GM12878 (cell line): Measurements from ENCODE around the gene USP12. TPM values are rescaled to one million over a fixed set of nuclear protein-coding genes. Genes with fewer than 3 reads are reported as not detected.

Source experiments
- ATAC-seq: fragments of 200-7000 bp; cut with Tn5 transposase; 3 replicates; pipeline ENCODE4 v1.9.1; 2020; ENCODE audit warnings: mild to moderate bottlenecking, moderate library complexity
- BruUV-seq: library from RNA; stranded (reverse); fragments of 400-500 nt; replicated peaks from 2 replicates; lab custom pipeline; 2021; lab: Mats Ljungman, UMichigan
- CTCF ChIA-PET: fragments of 300-600 bp; sonication (Branson Sonifier 250); formaldehyde crosslinking; extraction: SDS; loops from one replicate; lab custom pipeline; 2021; ENCODE audit warnings: inconsistent platforms; lab: Yijun Ruan, JAX
- POLR2A ChIA-PET: fragments of 350-600 bp; formaldehyde crosslinking; extraction: SDS; loops from one replicate; lab custom pipeline; 2021; ENCODE audit warnings: inconsistent platforms; lab: Charles Lee
- RAD21 ChIA-PET: fragments of 300-600 bp; sonication (Branson Sonifier 250); formaldehyde crosslinking; loops from one replicate; lab custom pipeline; 2023; ENCODE audit warnings: antibody characterized with exemption; ENCODE audit not compliant: unreplicated experiment; lab: Charles Lee
- SMC1A ChIA-PET: fragments of 300-600 bp; sonication (Branson Sonifier 250); formaldehyde crosslinking; loops from one replicate; lab custom pipeline; 2023; ENCODE audit not compliant: unreplicated experiment, uncharacterized antibody; lab: Charles Lee
- DNase-seq: peaks from one replicate; pipeline ENCODE4 v3.0.0-alpha.2; 2011; ENCODE audit warnings: low read depth, low spot score
- FAIRE-seq: peaks from 3 replicates; lab custom pipeline; 2011; peaks lifted over from hg19 to GRCh38; lab: Jason Lieb, UNC
- H2AFZ ChIP-seq: 2 replicates; pipeline ENCODE4 v1.6.0; 2011; ENCODE audit warnings: low read depth, low read length, control low read depth; ENCODE audit not compliant: control insufficient read depth
- H3K27ac ChIP-seq: 2 replicates; pipeline ENCODE4 v1.5.1; 2011; ENCODE audit warnings: control low read depth; ENCODE audit not compliant: control insufficient read depth, insufficient read depth
- H3K27me3 ChIP-seq, 2 experiments: replicated peaks in 1 of 2; 2 replicates each; pipeline versions ENCODE4 v1.6.0 to v1.6.1; 2011; ENCODE audit warnings: low read length in 1 of 2; ENCODE audit not compliant: control insufficient read depth in 2 of 2, insufficient read depth in 2 of 2
- H3K36me3 ChIP-seq, 2 experiments: 2 replicates each; pipeline ENCODE4 v1.5.1; 2011; ENCODE audit warnings: low read length in 1 of 2; ENCODE audit not compliant: control insufficient read depth in 2 of 2, insufficient read depth in 2 of 2
- H3K4me1 ChIP-seq: 2 replicates; pipeline ENCODE4 v1.6.1; 2011; ENCODE audit warnings: mild to moderate bottlenecking, low read length, moderate library complexity, mixed read lengths; ENCODE audit not compliant: control insufficient read depth, insufficient read depth
- H3K4me2 ChIP-seq: 2 replicates; pipeline ENCODE4 v1.6.0; 2011; ENCODE audit warnings: control low read depth; ENCODE audit not compliant: control insufficient read depth, insufficient read depth
- H3K4me3 ChIP-seq: fragments of 200-600 bp; sonication (generic); 2 replicates; pipeline ENCODE4 v1.5.1; 2016
- H3K79me2 ChIP-seq: 2 replicates; pipeline ENCODE4 v1.6.0; 2011; ENCODE audit warnings: low read length; ENCODE audit not compliant: control insufficient read depth, insufficient read depth
- H3K9ac ChIP-seq: 2 replicates; pipeline ENCODE4 v1.8.0; 2011; ENCODE audit warnings: low read length, control low read depth, mixed read lengths; ENCODE audit not compliant: control insufficient read depth, insufficient read depth
- H3K9me3 ChIP-seq: replicated peaks from 3 replicates; pipeline ENCODE4 v1.5.1; 2011; ENCODE audit warnings: mild to moderate bottlenecking, low read length; ENCODE audit not compliant: control insufficient read depth, insufficient read depth
- H4K20me1 ChIP-seq: 2 replicates; pipeline ENCODE4 v1.6.0; 2011; ENCODE audit not compliant: control insufficient read depth, insufficient read depth
- ATF7 ChIP-seq: fragments of 450-650 bp; IDR thresholded peaks from 2 replicates; pipeline ENCODE4 v1.6.1; 2016; ENCODE audit warnings: low read depth, mild to moderate bottlenecking
- BACH1 ChIP-seq: fragments of 450-650 bp; IDR thresholded peaks from 2 replicates; pipeline ENCODE4 v1.6.1; 2017; ENCODE audit warnings: mild to moderate bottlenecking, borderline replicate concordance
- CBX5 ChIP-seq: sonication (generic); IDR thresholded peaks from 2 replicates; pipeline ENCODE4 v1.6.1; 2016; ENCODE audit warnings: low read depth, moderate library complexity, mild to moderate bottlenecking, inconsistent platforms
- CREM ChIP-seq: IDR thresholded peaks from 2 replicates; pipeline ENCODE4 v1.6.1; 2014; ENCODE audit warnings: antibody characterized with exemption, low read depth
- E2F4 ChIP-seq: IDR thresholded peaks from 2 replicates; pipeline ENCODE4 v1.6.1; 2012; ENCODE audit warnings: low read depth, low read length, improper control_type of control experiment
- FOXK2 ChIP-seq: fragments of 450-650 bp; IDR thresholded peaks from 2 replicates; pipeline ENCODE4 v1.6.1; 2017; ENCODE audit warnings: mild to moderate bottlenecking, moderate library complexity
- GABPA ChIP-seq: IDR thresholded peaks from 2 replicates; pipeline ENCODE4 v1.6.1; 2014; ENCODE audit warnings: antibody characterized with exemption, low read depth, mild to moderate bottlenecking, inconsistent platforms
- MTA3 ChIP-seq: IDR thresholded peaks from 2 replicates; pipeline ENCODE4 v1.6.1; 2012; ENCODE audit warnings: low read length, inconsistent platforms, borderline replicate concordance
- MXI1 ChIP-seq: fragments of 150-350 bp; IDR thresholded peaks from 2 replicates; pipeline ENCODE4 v1.6.1; 2011; ENCODE audit warnings: low read depth, mild to moderate bottlenecking, inconsistent platforms, low read length, improper control_type of control experiment
- MYC ChIP-seq: IDR thresholded peaks from 2 replicates; pipeline ENCODE4 v1.6.1; 2011; ENCODE audit warnings: mild to moderate bottlenecking, low read length, moderate library complexity, inconsistent platforms; ENCODE audit not compliant: insufficient read depth, insufficient replicate concordance, insufficient read length, severe bottlenecking
- RELB ChIP-seq: fragments of 450-650 bp; IDR thresholded peaks from 2 replicates; pipeline ENCODE4 v1.6.1; 2017; ENCODE audit warnings: low read depth, mild to moderate bottlenecking, moderate library complexity
- SP1 ChIP-seq: IDR thresholded peaks from one replicate; pipeline ENCODE4 v1.6.1; 2011; ENCODE audit warnings: low read depth, low read length
- STAT1 ChIP-seq: fragments of 450-650 bp; conservative IDR thresholded peaks from 2 replicates; pipeline ENCODE4 v1.6.1; 2014; ENCODE audit warnings: antibody characterized with exemption, mild to moderate bottlenecking
- ZNF217 ChIP-seq: fragments of 450-650 bp; IDR thresholded peaks from 2 replicates; pipeline ENCODE4 v1.6.1; 2017; ENCODE audit warnings: antibody characterized with exemption, mild to moderate bottlenecking
- ZNF24 ChIP-seq: fragments of 450-650 bp; IDR thresholded peaks from 2 replicates; pipeline ENCODE4 v1.6.1; 2017; ENCODE audit warnings: antibody characterized with exemption, mild to moderate bottlenecking
- WGBS: methylation state at CpG from one replicate; pipeline ENCODE4 v1.1.6; 2016; ENCODE audit warnings: low lambda C conversion rate; ENCODE audit not compliant: insufficient replicate concordance, insufficient coverage; ENCODE audit errors: missing lambda C conversion rate; 5-methylcytosine and 5-hydroxymethylcytosine counted together
- in situ Hi-C: fragments of 300-500 bp; cut with MboI; formaldehyde crosslinking; loops from 9 replicates; pipeline ENCODE4 v1.14.3; 2018; ENCODE audit warnings: mixed read lengths
- intact Hi-C: fragments of 100-400 bp; cut with micrococcal nuclease; formaldehyde crosslinking; loops from one replicate; pipeline ENCODE4 v1.14.2; 2022; ENCODE audit not compliant: unreplicated experiment
- polyA plus RNA-seq, 11 experiments: library from polyadenylated mRNA; depleted of rRNA in 4 of 11; unstranded in 6 of 11; stranded (reverse) in 5 of 11; fragments of >200 nt; fragmentation: Nextera tagmentation in 4 of 11; fragmentation: Illumina TruSeq in 1 of 11; extraction: Ambion mirVana in 4 of 11; extraction: Trizol in 1 of 11; gene quantifications; 1 replicate in 1 of 11; 2 replicates in 10 of 11; pipeline versions ENCODE4 v1.2.1 to v1.2.3, GENCODE V29; 2011 to 2016; ENCODE audit warnings: inconsistent platforms in 2 of 11, missing spikeins in 2 of 11, low read depth in 1 of 11
- total RNA-seq, 4 experiments: library from RNA; depleted of rRNA in 3 of 4; stranded (reverse); fragments of >200 nt in 3 of 4; fragmentation: Illumina TruSeq in 1 of 4; extraction: Trizol in 1 of 4; gene quantifications; 2 replicates each; pipeline versions ENCODE4 v1.2.1 to v1.2.3, GENCODE V29; 2013 to 2021
- TF ChIP-seq, protein P1 (sequence below): IDR thresholded peaks from 2 replicates; pipeline ENCODE4 v1.6.1; 2011; ENCODE audit warnings: low read depth, mild to moderate bottlenecking, low read length, moderate library complexity, borderline replicate concordance; ENCODE audit errors: extremely low read depth
- TF ChIP-seq, protein P2 (sequence below): fragments of 450-650 bp; IDR thresholded peaks from 2 replicates; pipeline ENCODE4 v1.6.1; 2016; ENCODE audit warnings: mild to moderate bottlenecking, moderate library complexity, borderline replicate concordance

The USP12 gene
- total and polyA plus RNA-seq, 10 of the 15 experiments (the other 5 are each of a cell fraction or from before 2014, with no cell fraction given), result 3.5 to 32.2 (median 24.6) TPM

GRCh38 chr13:27203186-27203585 lies 31.6 kb upstream of the USP12 start (continued):
- TF ChIP-seq MXI1 (no peak), ATF7 (no peak), ZNF24 (no peak), MYC (no peak)
- TF ChIP-seq, protein P1, sequence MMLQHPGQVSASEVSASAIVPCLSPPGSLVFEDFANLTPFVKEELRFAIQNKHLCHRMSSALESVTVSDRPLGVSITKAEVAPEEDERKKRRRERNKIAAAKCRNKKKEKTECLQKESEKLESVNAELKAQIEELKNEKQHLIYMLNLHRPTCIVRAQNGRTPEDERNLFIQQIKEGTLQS, result no peak

- ATAC-seq, result no peak
- H3K4me2 ChIP-seq, result no peak overlapping the region
- H2AFZ ChIP-seq, result no peak overlapping the region
- no peaks in the 10 kb centered on the region for H3K4me1 ChIP-seq
- H4K20me1 ChIP-seq, result no peaks in the 10 kb centered on the region
- CTCF ChIA-PET, result interaction anchor here (1.2 kb wide), 1 partner anchor 75 kb away, joined by 3 read pairs; no protein-coding TSS in a partner anchor
- no peak overlapping the region for H3K4me3 ChIP-seq
- no peaks in the 10 kb centered on the region for H3K36me3 ChIP-seq
- RAD21 ChIA-PET, result no interaction called here
- no peaks in the 10 kb centered on the region for H3K27me3 ChIP-seq
- 90% methylated on average over 1 of the region's 1 CpG for WGBS
- in situ Hi-C loops (no loop called here), intact Hi-C loops (no loop called here)
- DNase-seq, result no peak
- BruUV-seq, result no TSS peak
- SMC1A ChIA-PET, result no interaction called here
- FAIRE-seq, result no peak
- no peak overlapping the region for H3K9ac ChIP-seq
- H3K79me2 ChIP-seq, result no peaks in the 10 kb centered on the region
- no peaks in the 10 kb centered on the region for H3K9me3 ChIP-seq
- POLR2A ChIA-PET, result no interaction called here
- no peak overlapping the region for H3K27ac ChIP-seq
- TF ChIP-seq, protein P2, sequence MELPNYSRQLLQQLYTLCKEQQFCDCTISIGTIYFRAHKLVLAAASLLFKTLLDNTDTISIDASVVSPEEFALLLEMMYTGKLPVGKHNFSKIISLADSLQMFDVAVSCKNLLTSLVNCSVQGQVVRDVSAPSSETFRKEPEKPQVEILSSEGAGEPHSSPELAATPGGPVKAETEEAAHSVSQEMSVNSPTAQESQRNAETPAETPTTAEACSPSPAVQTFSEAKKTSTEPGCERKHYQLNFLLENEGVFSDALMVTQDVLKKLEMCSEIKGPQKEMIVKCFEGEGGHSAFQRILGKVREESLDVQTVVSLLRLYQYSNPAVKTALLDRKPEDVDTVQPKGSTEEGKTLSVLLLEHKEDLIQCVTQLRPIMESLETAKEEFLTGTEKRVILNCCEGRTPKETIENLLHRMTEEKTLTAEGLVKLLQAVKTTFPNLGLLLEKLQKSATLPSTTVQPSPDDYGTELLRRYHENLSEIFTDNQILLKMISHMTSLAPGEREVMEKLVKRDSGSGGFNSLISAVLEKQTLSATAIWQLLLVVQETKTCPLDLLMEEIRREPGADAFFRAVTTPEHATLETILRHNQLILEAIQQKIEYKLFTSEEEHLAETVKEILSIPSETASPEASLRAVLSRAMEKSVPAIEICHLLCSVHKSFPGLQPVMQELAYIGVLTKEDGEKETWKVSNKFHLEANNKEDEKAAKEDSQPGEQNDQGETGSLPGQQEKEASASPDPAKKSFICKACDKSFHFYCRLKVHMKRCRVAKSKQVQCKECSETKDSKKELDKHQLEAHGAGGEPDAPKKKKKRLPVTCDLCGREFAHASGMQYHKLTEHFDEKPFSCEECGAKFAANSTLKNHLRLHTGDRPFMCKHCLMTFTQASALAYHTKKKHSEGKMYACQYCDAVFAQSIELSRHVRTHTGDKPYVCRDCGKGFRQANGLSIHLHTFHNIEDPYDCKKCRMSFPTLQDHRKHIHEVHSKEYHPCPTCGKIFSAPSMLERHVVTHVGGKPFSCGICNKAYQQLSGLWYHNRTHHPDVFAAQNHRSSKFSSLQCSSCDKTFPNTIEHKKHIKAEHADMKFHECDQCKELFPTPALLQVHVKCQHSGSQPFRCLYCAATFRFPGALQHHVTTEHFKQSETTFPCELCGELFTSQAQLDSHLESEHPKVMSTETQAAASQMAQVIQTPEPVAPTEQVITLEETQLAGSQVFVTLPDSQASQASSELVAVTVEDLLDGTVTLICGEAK, result no peak
- TF ChIP-seq RELB (no peak), BACH1 (no peak), E2F4 (no peak), ZNF217 (no peak), MTA3 (no peak), MXI1 (no peak), CREM (no peak), STAT1 (no peak), CBX5 (no peak), FOXK2 (no peak), GABPA (no peak), SP1 (no peak)
Measured at GRCh38 chr13:27201661-27202060, 30.1 kb upstream of the USP12 start.
